ENCODE measurements around the gene TWF1.
A peak's percentile ranks its signal among the peaks of the same experiment; 100 is the strongest.
"Not testable (repeated sequence)": the region's sequence is repeated elsewhere in the genome, so short reads cannot be mapped to it uniquely, and the experiment has no call there.

TWF1 gene

GRCh38 chr12:43754015-43754414 lies 52.1 kb downstream of the TWF1 start:
- Histone ChIP-seq H3K4me1 (ENCODE audit: control insufficient read depth, insufficient read depth, low read length) (no peaks in the 10 kb centered on the region), H3K36me3 (ENCODE audit: control insufficient read depth in 2 of 2, insufficient read depth in 1 of 2, low read length in 2 of 2) (peaks cover 7 to 20% of the 10 kb centered on the region in 2 experiments), H3K4me3 (ENCODE audit: low read depth, low read length) (no peak overlapping the region), H3K9me3 (ENCODE audit: control insufficient read depth, insufficient read depth, low read depth, low read length) (no peaks in the 10 kb centered on the region), H3K27ac (ENCODE audit: extremely low read depth, low read depth, low read length) (no peak overlapping the region)
- ChIA-PET POLR2A (no interaction called here), CTCF (no interaction called here)
- TF ChIP-seq ZNF10 (tag by site-specific recombination; IDR thresholded peaks at IDR 0.05) (no peak), ZNF449 (tag by site-specific recombination; IDR thresholded peaks at IDR 0.05) (no peak), ZNF132 (tag by site-specific recombination; IDR thresholded peaks at IDR 0.05; ENCODE audit: borderline replicate concordance) (no peak), ZNF639 (tag by site-specific recombination; IDR thresholded peaks at IDR 0.05) (no peak), BCL11B (tag by site-specific recombination; IDR thresholded peaks at IDR 0.05; ENCODE audit: low read depth) (no peak), ZNF341 (tag by site-specific recombination; IDR thresholded peaks at IDR 0.05; ENCODE audit: low read depth) (no peak)
- TF ChIP-seq, protein P1, sequence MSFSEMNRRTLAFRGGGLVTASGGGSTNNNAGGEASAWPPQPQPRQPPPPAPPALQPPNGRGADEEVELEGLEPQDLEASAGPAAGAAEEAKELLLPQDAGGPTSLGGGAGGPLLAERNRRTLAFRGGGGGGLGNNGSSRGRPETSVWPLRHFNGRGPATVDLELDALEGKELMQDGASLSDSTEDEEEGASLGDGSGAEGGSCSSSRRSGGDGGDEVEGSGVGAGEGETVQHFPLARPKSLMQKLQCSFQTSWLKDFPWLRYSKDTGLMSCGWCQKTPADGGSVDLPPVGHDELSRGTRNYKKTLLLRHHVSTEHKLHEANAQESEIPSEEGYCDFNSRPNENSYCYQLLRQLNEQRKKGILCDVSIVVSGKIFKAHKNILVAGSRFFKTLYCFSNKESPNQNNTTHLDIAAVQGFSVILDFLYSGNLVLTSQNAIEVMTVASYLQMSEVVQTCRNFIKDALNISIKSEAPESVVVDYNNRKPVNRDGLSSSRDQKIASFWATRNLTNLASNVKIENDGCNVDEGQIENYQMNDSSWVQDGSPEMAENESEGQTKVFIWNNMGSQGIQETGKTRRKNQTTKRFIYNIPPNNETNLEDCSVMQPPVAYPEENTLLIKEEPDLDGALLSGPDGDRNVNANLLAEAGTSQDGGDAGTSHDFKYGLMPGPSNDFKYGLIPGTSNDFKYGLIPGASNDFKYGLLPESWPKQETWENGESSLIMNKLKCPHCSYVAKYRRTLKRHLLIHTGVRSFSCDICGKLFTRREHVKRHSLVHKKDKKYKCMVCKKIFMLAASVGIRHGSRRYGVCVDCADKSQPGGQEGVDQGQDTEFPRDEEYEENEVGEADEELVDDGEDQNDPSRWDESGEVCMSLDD (tag by site-specific recombination; IDR thresholded peaks at IDR 0.05), result no peak

- TF ChIP-seq ZNF146 (tag by site-specific recombination; IDR thresholded peaks at IDR 0.05) (peak; percentile 95), ZNF580 (tag by site-specific recombination; IDR thresholded peaks at IDR 0.05) (0 out of 2 replicates have a peak, but pooled peaks have one; percentile 22)
- H3K4me3 ChIP-seq (ENCODE audit: low read depth, low read length); H3K27ac ChIP-seq (ENCODE audit: extremely low read depth, low read depth, low read length); H3K9me3 ChIP-seq (ENCODE audit: control insufficient read depth, insufficient read depth, low read depth, low read length); H3K4me1 ChIP-seq (ENCODE audit: control insufficient read depth, insufficient read depth, low read length); POLR2A ChIA-PET; CTCF ChIA-PET: not testable (repeated sequence)
- peaks cover 7 to 22% of the 10 kb centered on the region in 2 experiments for H3K36me3 ChIP-seq (ENCODE audit: control insufficient read depth in 2 of 2, insufficient read depth in 1 of 2, low read length in 2 of 2)
Observed at GRCh38 chr12:43751360-43751759, 54.8 kb downstream of the TWF1 start.

DNA sequence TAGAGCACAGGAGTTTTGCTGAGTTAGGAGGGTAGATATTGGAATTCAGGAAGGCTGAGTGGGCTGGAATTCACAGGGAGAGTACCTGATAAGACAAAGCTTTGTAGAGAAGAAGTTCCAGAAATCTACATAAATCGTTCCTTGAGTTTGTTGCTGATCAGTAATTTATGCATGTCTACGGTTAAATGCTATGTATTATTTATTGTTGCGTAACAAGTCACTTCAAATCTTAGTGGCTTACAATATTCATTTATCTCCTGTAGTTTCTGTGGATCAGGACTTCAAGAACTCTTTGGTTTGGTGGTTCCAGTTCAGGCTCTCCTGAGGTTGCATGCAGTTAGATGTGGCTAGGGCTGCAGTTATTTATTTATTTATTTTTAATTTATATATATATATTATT lies 55.3 kb downstream of the TWF1 start:
- H3K4me1 ChIP-seq (ENCODE audit: control insufficient read depth, insufficient read depth, low read length), result no peaks in the 10 kb centered on the region
- H3K27ac ChIP-seq (ENCODE audit: extremely low read depth, low read depth, low read length), result no peak overlapping the region
- H3K9me3 ChIP-seq (ENCODE audit: control insufficient read depth, insufficient read depth, low read depth, low read length), result no peaks in the 10 kb centered on the region
- H3K36me3 ChIP-seq (ENCODE audit: control insufficient read depth in 2 of 2, insufficient read depth in 1 of 2, low read length in 2 of 2), result peaks cover 7 to 22% of the 10 kb centered on the region in 2 experiments
- no peak for TF ChIP-seq EGR2 (tag by site-specific recombination; IDR thresholded peaks at IDR 0.05; ENCODE audit: low read depth)
- no peak for TF ChIP-seq SCRT1 (tag by site-specific recombination; IDR thresholded peaks at IDR 0.05; ENCODE audit: borderline replicate concordance)
- no peak for TF ChIP-seq ZNF416 (tag by site-specific recombination; IDR thresholded peaks at IDR 0.05)
- TF ChIP-seq, protein P2, sequence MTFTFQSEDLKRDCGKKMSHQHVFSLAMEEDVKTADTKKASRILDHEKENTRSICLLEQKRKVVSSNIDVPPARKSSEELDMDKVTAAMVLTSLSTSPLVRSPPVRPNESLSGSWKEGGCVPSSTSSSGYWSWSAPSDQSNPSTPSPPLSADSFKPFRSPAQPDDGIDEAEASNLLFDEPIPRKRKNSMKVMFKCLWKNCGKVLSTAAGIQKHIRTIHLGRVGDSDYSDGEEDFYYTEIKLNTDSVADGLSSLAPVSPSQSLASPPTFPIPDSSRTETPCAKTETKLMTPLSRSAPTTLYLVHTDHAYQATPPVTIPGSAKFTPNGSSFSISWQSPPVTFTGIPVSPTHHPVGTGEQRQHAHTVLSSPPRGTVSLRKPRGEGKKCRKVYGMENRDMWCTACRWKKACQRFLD (tag by site-specific recombination; IDR thresholded peaks at IDR 0.05), result no peak
- no peak overlapping the region for H3K4me3 ChIP-seq (ENCODE audit: low read depth, low read length)
- ChIA-PET POLR2A (no interaction called here), CTCF (no interaction called here)
